B cell (primary cell): Measurements from ENCODE around the gene DOCK1. TPM values are rescaled to one million over a fixed set of nuclear protein-coding genes. Genes with fewer than 3 reads are reported as not detected.

Experiments
- ATAC-seq: fragments of 200-7000 bp; cut with Tn5 transposase; one replicate; pipeline ENCODE4 v1.10.0; 2021; ENCODE audit warnings: low read depth, mild to moderate bottlenecking, moderate number of reproducible peaks, moderate library complexity
- CTCF ChIA-PET: fragments of 350-600 bp; sonication (Branson Sonifier 250); formaldehyde crosslinking; loops from one replicate; lab custom pipeline; 2021; ENCODE audit warnings: antibody characterized with exemption, inconsistent platforms; lab: Charles Lee
- POLR2A ChIA-PET: fragments of 350-600 bp; sonication (Branson Sonifier 250); formaldehyde crosslinking; loops from one replicate; lab custom pipeline; 2021; ENCODE audit warnings: antibody characterized with exemption; lab: Charles Lee
- DNase-seq: peaks from one replicate; pipeline ENCODE4 v3.0.0; 2013
- H2AFZ ChIP-seq: 2 replicates; pipeline ENCODE4 v1.6.1; 2012; ENCODE audit warnings: mild to moderate bottlenecking, low read depth, low read length; ENCODE audit not compliant: insufficient read depth, poor library complexity, severe bottlenecking
- H3K27ac ChIP-seq, 2 donors: 1 replicate in 1 of 2; 2 replicates in 1 of 2; pipeline ENCODE4 v1.5.1; 2012 to 2013; ENCODE audit warnings: low read length in 2 of 2, mild to moderate bottlenecking in 2 of 2, moderate library complexity in 1 of 2
- H3K27me3 ChIP-seq, 4 experiments: fragments of 200-600 bp in 1 of 4; sonication (generic) in 1 of 4; replicated peaks in 1 of 4; 1 replicate in 2 of 4; 2 replicates in 2 of 4; pipeline versions ENCODE4 v1.6.1 to v1.7.0; 2013 to 2016; ENCODE audit warnings: low read length in 3 of 4, mild to moderate bottlenecking in 2 of 4, mixed read lengths in 1 of 4, moderate library complexity in 1 of 4; ENCODE audit not compliant: insufficient read depth in 4 of 4, control insufficient read depth in 3 of 4; ENCODE audit errors: control extremely low read depth in 1 of 4
- H3K36me3 ChIP-seq, 2 experiments: replicated peaks in 1 of 2; 1 replicate in 1 of 2; 2 replicates in 1 of 2; pipeline versions ENCODE4 v1.6.1 to v1.7.1; 2013; ENCODE audit warnings: low read length in 1 of 2; ENCODE audit not compliant: insufficient read depth in 2 of 2, control insufficient read depth in 1 of 2; ENCODE audit errors: control extremely low read depth in 1 of 2, extremely low read depth in 1 of 2
- H3K4me1 ChIP-seq, 2 donors: fragments of 200-600 bp in 1 of 2; sonication (generic) in 1 of 2; 1 replicate in 1 of 2; 2 replicates in 1 of 2; pipeline versions ENCODE4 v1.5.1 to v1.6.1; 2013 to 2017; ENCODE audit warnings: low read length in 2 of 2; ENCODE audit not compliant: control insufficient read depth in 2 of 2, insufficient read depth in 2 of 2
- H3K4me2 ChIP-seq: replicated peaks from 2 replicates; pipeline ENCODE3; 2012; ENCODE audit warnings: mild to moderate bottlenecking, low read depth, low read length; ENCODE audit not compliant: poor library complexity, severe bottlenecking
- H3K4me3 ChIP-seq, 5 experiments: fragments of 200-600 bp in 1 of 5; sonication (generic) in 1 of 5; 1 replicate in 3 of 5; 2 replicates in 2 of 5; pipeline versions ENCODE4 v1.5.1 to v1.7.0; 2011 to 2016; ENCODE audit warnings: low read length in 4 of 5, mild to moderate bottlenecking in 4 of 5, low read depth in 2 of 5, control low read depth in 1 of 5, moderate library complexity in 1 of 5; ENCODE audit not compliant: insufficient read depth in 1 of 5; ENCODE audit errors: control extremely low read depth in 1 of 5, extremely low read depth in 1 of 5
- H3K79me2 ChIP-seq: fragments of 200-600 bp; sonication (generic); one replicate; pipeline ENCODE4 v1.6.0; 2016; ENCODE audit warnings: low read length; ENCODE audit not compliant: control insufficient read depth, insufficient read depth
- H3K9ac ChIP-seq: fragments of 200-600 bp; sonication (generic); 2 replicates; pipeline ENCODE4 v1.6.1; 2017; ENCODE audit warnings: mild to moderate bottlenecking, low read length, moderate library complexity
- H3K9me3 ChIP-seq, 3 donors: one replicate each; pipeline versions ENCODE4 v1.6.1 to v1.7.1; 2013; ENCODE audit warnings: low read length in 2 of 3; ENCODE audit not compliant: control insufficient read depth in 2 of 3, insufficient read depth in 1 of 3; ENCODE audit errors: control extremely low read depth in 1 of 3
- H4K20me1 ChIP-seq: 2 replicates; pipeline ENCODE4 v1.6.0; 2012; ENCODE audit warnings: mild to moderate bottlenecking, low read length; ENCODE audit not compliant: insufficient read depth, control insufficient read depth, poor library complexity, severe bottlenecking
- H3K27ac Mint-ChIP-seq: one replicate; pipeline ENCODE4 v1.8.0; 2021; ENCODE audit warnings: mixed read lengths
- H3K27me3 Mint-ChIP-seq: one replicate; pipeline ENCODE4 v1.8.0; 2021; ENCODE audit warnings: mixed read lengths
- H3K4me1 Mint-ChIP-seq: one replicate; pipeline ENCODE4 v1.8.0; 2021; ENCODE audit warnings: mixed read lengths
- H3K4me3 Mint-ChIP-seq: one replicate; pipeline ENCODE4 v1.8.0; 2021; ENCODE audit warnings: mixed read lengths
- H3K9me3 Mint-ChIP-seq: one replicate; pipeline ENCODE4 v1.8.0; 2022; ENCODE audit warnings: mixed read lengths; ENCODE audit not compliant: insufficient read depth
- EZH2 ChIP-seq: IDR thresholded peaks from 2 replicates; pipeline ENCODE4 v1.6.1; 2012; ENCODE audit warnings: borderline replicate concordance, low read depth, mild to moderate bottlenecking, moderate library complexity, low read length; ENCODE audit not compliant: insufficient read depth, poor library complexity, severe bottlenecking
- WGBS: methylation state at CpG from one replicate; pipeline ENCODE4 v1.1.5; 2013; ENCODE audit warnings: missing lambda C conversion rate; ENCODE audit not compliant: insufficient coverage; 5-methylcytosine and 5-hydroxymethylcytosine counted together
- intact Hi-C: fragments of 100-400 bp; cut with micrococcal nuclease; formaldehyde crosslinking; loops from one replicate; pipeline ENCODE4 v1.10.0; 2022
- polyA plus RNA-seq: library from polyadenylated mRNA; depleted of rRNA; stranded (reverse); fragments of >200 nt; gene quantifications from 2 replicates; pipeline ENCODE4 v1.2.3, GENCODE V29; 2012
- total RNA-seq, 2 donors: library from RNA; stranded (reverse); fragments of 120-200 nt in 1 of 2; gene quantifications; 1 replicate in 1 of 2; 2 replicates in 1 of 2; pipeline versions ENCODE4 v1.2.3 to v1.2.4, GENCODE V29; 2013 to 2022
- TF ChIP-seq, protein P1 (sequence below): fragments of 200-600 bp; IDR thresholded peaks from one replicate; pipeline ENCODE4 v1.8.0; 2022; ENCODE audit warnings: antibody characterized with exemption, mild to moderate bottlenecking

DOCK1 gene
- total and polyA plus RNA-seq, 2 donors (not counting 1 experiment from before 2014, with no cell fraction given) = not detected

DNA sequence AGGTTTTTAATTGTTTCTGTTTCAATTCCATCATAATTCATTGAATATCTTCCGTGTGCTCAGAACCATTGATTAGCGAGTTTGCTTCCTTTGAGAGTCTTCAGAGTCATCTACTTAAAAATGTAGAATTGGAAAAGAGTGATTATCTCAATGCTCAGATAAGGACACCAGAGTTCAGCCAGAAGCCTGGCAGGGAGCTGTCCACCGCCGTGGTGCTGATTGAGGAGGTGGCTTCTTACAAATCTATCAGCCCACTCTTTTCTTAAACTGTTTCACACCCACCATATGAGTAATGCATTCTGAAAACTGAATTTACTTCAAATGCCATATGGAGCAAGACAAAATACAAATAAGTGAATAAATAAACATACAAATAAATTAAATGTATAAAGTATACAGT is 211.9 kb downstream of the DOCK1 start:
- H3K9me3 Mint-ChIP-seq = peaks cover 2% of the 10 kb centered on the region
- DNase-seq = no peak
- CTCF ChIA-PET = no interaction called here

DNA sequence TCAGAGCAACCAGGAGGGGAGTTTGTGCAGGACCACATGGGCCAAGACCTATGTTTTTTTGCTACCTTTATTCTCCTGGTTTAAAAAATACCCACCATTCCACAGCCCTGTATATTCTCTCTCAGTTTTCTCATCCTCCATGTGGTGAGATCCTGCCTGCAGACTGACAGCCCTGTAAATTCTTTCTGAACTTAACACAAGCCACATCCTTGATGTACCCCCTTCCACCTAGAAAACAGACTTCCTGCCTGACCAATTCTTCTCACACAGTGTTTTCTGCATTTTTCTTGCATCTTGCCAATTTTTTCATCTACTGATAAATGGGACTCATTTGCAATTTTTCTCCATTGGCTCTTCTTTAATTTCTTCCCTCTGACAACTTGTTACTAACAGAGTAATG is 212.8 kb downstream of the DOCK1 start:
- Histone ChIP-seq H3K4me1 (no peaks in the 10 kb centered on the region), H3K9ac (no peak overlapping the region), H3K9me3 (peaks cover 0 to 5% (median 0%) of the 10 kb centered on the region in 3 donors), H3K27ac (no peak overlapping the region), H3K36me3 (no peaks in the 10 kb centered on the region), H3K4me3 (no peak overlapping the region), H3K27me3 (no peaks in the 10 kb centered on the region), H4K20me1 (no peaks in the 10 kb centered on the region), H2AFZ (no peak overlapping the region), H3K4me2 (no peak overlapping the region), H3K79me2 (no peaks in the 10 kb centered on the region)
- H3K27me3 Mint-ChIP-seq = no peaks in the 10 kb centered on the region
- no peak for TF ChIP-seq EZH2
- TF ChIP-seq, protein P1, sequence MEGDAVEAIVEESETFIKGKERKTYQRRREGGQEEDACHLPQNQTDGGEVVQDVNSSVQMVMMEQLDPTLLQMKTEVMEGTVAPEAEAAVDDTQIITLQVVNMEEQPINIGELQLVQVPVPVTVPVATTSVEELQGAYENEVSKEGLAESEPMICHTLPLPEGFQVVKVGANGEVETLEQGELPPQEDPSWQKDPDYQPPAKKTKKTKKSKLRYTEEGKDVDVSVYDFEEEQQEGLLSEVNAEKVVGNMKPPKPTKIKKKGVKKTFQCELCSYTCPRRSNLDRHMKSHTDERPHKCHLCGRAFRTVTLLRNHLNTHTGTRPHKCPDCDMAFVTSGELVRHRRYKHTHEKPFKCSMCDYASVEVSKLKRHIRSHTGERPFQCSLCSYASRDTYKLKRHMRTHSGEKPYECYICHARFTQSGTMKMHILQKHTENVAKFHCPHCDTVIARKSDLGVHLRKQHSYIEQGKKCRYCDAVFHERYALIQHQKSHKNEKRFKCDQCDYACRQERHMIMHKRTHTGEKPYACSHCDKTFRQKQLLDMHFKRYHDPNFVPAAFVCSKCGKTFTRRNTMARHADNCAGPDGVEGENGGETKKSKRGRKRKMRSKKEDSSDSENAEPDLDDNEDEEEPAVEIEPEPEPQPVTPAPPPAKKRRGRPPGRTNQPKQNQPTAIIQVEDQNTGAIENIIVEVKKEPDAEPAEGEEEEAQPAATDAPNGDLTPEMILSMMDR = no peak
- POLR2A ChIA-PET = no interaction called here
- H3K27ac Mint-ChIP-seq = no peak overlapping the region
- intact Hi-C loops = no loop called here
- H3K4me3 Mint-ChIP-seq = no peak overlapping the region
- CTCF ChIA-PET = no interaction called here
- ATAC-seq (no peak), DNase-seq (no peak)
- no peaks in the 10 kb centered on the region for H3K4me1 Mint-ChIP-seq
- H3K9me3 Mint-ChIP-seq = peaks cover 2% of the 10 kb centered on the region

More for the DNA sequence above, 211.9 kb downstream of the DOCK1 start:
- no peaks in the 10 kb centered on the region for H3K27me3 ChIP-seq
- WGBS = no CpG with 5 or more reads among the region's 4 CpGs
- Mint-ChIP-seq H3K4me1 (no peaks in the 10 kb centered on the region), H3K27me3 (no peaks in the 10 kb centered on the region), H3K4me3 (no peak overlapping the region), H3K27ac (no peak overlapping the region)
- intact Hi-C loops = no loop called here
- no peaks in the 10 kb centered on the region for H3K36me3 ChIP-seq
- H2AFZ ChIP-seq = no peak overlapping the region
- H3K4me2 ChIP-seq = no peak overlapping the region
- H4K20me1 ChIP-seq = no peaks in the 10 kb centered on the region
- no peak for ATAC-seq
- H3K9ac ChIP-seq = no peak overlapping the region
- H3K4me1 ChIP-seq = no peaks in the 10 kb centered on the region
- H3K27ac ChIP-seq = no peak overlapping the region
- POLR2A ChIA-PET = no interaction called here
- no peaks in the 10 kb centered on the region for H3K79me2 ChIP-seq
- TF ChIP-seq, protein P1 = no peak
- TF ChIP-seq EZH2 = no peak
- peaks cover 0 to 3% (median 0%) of the 10 kb centered on the region in 3 donors for H3K9me3 ChIP-seq
- no peak overlapping the region for H3K4me3 ChIP-seq
